CD4-positive, alpha-beta T cell treated with Interleukin-15 for 1 hour (primary cell): ENCODE measurements around the gene THSD4.

Source experiments
- DNase-seq: peaks from one replicate; pipeline ENCODE4 v3.0.0-alpha.2; 2020

THSD4 gene

GRCh38 chr15:71515375-71516186 is 400.3 kb downstream of the THSD4 start:
- DNase-seq: no peak

- DNase-seq: no peak
Observed at GRCh38 chr15:71517751-71518150, 402.5 kb downstream of the THSD4 start.

GRCh38 chr15:71518661-71519060 is 403.4 kb downstream of the THSD4 start:
- no peak for DNase-seq

GRCh38 chr15:71526060-71526820 is 411.0 kb downstream of the THSD4 start:
- no peak for DNase-seq

- no peak for DNase-seq
Observed at GRCh38 chr15:71529361-71529760, 414.1 kb downstream of the THSD4 start.

GRCh38 chr15:71530116-71530515 is 414.8 kb downstream of the THSD4 start:
- DNase-seq: no peak

- DNase-seq: no peak
Observed at GRCh38 chr15:71532994-71533393, 417.7 kb downstream of the THSD4 start.

GRCh38 chr15:71538181-71538580 is 422.9 kb downstream of the THSD4 start:
- no peak for DNase-seq

GRCh38 chr15:71541746-71542145 is 426.5 kb downstream of the THSD4 start:
- DNase-seq: no peak

GRCh38 chr15:71542836-71543235 is 427.6 kb downstream of the THSD4 start:
- no peak for DNase-seq

GRCh38 chr15:71543413-71543812 is 428.1 kb downstream of the THSD4 start:
- no peak for DNase-seq

GRCh38 chr15:71545223-71545760 is 430.0 kb downstream of the THSD4 start:
- no peak for DNase-seq

- no peak for DNase-seq
Observed at GRCh38 chr15:71545923-71546322, 430.7 kb downstream of the THSD4 start.

GRCh38 chr15:71547011-71547410 is 431.7 kb downstream of the THSD4 start:
- DNase-seq: no peak

GRCh38 chr15:71548401-71548807 is 433.1 kb downstream of the THSD4 start:
- DNase-seq: no peak

GRCh38 chr15:71549091-71549490 is 433.8 kb downstream of the THSD4 start:
- DNase-seq: no peak

- DNase-seq: no peak
Observed at GRCh38 chr15:71549697-71550096, 434.4 kb downstream of the THSD4 start.

GRCh38 chr15:71551566-71551965 is 436.3 kb downstream of the THSD4 start:
- no peak for DNase-seq

GRCh38 chr15:71559098-71559497 is 443.8 kb downstream of the THSD4 start:
- DNase-seq: no peak

GRCh38 chr15:71559616-71560015 is 444.3 kb downstream of the THSD4 start:
- no peak for DNase-seq

- DNase-seq: no peak
Observed at GRCh38 chr15:71562251-71562650, 447.0 kb downstream of the THSD4 start.

- DNase-seq: no peak
Observed at GRCh38 chr15:71564217-71564616, 448.9 kb downstream of the THSD4 start.

GRCh38 chr15:71565006-71565405 is 449.7 kb downstream of the THSD4 start:
- no peak for DNase-seq

- no peak for DNase-seq
Observed at GRCh38 chr15:71565631-71566160, 450.4 kb downstream of the THSD4 start.
